ENCODE data around the gene EFCAB10.

EFCAB10 gene

DNA sequence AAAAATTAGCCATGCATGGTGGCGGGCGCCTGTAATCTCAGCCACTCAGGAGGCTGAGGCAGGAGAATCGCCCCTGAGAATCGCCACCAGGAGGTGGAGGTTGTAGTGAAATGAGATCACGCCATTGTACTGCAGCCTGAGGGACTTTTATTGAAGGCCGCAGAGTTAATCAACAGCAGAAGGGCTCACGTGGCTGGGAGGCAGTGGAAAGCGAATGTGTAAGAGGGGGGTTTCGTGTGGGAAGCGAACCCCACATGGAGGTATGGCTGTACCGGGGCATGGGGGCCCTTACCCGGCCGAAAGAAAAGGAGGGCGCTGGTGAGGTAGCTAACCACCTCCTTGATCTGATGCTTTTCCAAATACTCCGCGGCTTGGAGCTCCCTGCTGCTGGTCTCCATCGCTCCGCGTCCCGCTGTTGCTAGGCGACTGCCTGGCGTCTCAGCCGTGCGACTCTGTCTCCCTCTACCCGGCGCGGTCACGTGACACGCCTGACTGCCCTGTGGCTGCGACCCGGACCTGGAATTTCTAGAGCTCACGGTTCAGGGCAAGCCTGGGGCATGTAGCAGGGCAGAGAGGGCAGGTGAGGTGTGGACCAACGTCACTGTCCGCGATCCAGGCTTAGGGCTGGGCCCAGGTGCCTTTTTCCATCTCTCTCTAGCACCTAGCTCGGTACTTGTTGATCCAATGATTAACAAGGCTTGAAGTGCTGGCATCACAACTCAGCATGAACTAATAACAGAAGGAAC, at the start of gene EFCAB10:
TSS of gene EFCAB10 (minus strand) at position 428 of the 746 bp plus-strand sequence. CDS start at position 398, 30 bp downstream.
- Mint-ChIP-seq H3K4me3 (peak within 1 kb of the TSS; percentile 72), H3K36me3 (no peaks in the 10 kb centered on the region), H3K27ac (no peak within 1 kb of the TSS), H3K9me3 (no peaks in the 10 kb centered on the region), H3K4me1 (peaks cover 7% of the 10 kb centered on the region), H3K27me3 (peaks cover 9% of the 10 kb centered on the region)

DNA sequence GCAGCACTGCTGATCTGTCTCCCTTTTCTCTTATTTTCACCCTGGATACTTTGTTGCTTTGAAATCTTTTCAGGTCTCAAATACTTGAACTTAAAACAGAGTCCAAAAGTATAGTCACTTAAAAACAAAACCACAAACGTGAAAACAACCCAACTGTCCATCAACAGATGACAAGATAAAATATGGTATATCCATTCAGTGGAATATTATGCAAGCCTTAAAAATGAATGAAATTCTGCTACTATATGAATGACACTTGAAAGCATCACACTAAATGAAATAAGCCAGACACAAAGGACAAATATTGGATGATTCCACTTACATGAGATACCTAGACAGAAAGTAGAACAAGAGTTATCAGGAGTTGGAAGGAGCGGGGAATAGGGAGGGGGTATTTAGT, 44.7 kb upstream of the EFCAB10 start:
- Mint-ChIP-seq H3K36me3 (peaks cover 25% of the 10 kb centered on the region), H3K9me3 (peaks cover 6% of the 10 kb centered on the region), H3K4me1 (no peaks in the 10 kb centered on the region), H3K27ac (no peak overlapping the region), H3K27me3 (no peaks in the 10 kb centered on the region), H3K4me3 (no peak overlapping the region)

DNA sequence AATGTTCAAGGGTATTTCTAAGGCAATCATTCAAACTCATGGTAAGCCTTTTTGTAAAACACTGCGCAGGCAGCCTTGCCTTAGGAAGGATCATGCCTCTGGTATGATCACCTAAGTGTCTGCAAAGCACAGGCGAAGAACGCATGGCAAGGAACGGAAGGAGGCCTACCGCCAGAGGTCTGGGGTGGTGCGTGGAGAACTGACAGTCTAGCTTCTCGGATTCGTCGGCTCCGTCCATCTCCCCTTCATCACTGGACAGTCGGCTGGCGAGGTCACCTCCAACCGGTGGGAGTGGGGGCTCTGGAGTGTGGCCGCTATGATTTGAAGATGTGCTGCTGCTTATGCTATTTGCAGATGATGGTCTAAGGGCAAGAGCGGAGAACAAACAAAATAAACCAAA, 42.6 kb upstream of the EFCAB10 start:
- H3K9me3 Mint-ChIP-seq: peaks cover 6% of the 10 kb centered on the region
- H3K27me3 Mint-ChIP-seq: no peaks in the 10 kb centered on the region
- no peaks in the 10 kb centered on the region for H3K4me1 Mint-ChIP-seq
- no peak overlapping the region for H3K4me3 Mint-ChIP-seq
- peaks cover 21% of the 10 kb centered on the region for H3K36me3 Mint-ChIP-seq
- H3K27ac Mint-ChIP-seq: no peak overlapping the region

DNA sequence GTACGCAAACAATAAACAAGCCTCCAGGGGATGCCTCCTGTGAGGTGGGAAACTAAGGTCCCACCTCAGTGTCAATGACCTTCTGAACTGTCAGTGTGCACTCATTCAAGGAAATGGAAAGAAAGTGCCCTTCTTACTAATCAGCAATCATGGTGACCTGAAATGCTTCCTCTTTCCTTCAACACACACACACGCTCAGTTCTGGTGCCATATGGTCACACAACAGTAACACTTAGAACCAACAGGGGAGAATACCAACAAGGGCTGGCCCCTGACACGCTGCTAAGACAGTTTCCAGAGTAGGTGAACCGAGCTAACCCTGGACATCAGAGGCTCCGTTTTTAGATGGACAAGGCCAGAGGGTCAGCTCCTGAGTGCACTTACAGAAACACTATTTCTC, 42.1 kb upstream of the EFCAB10 start:
- Mint-ChIP-seq H3K4me1 (no peaks in the 10 kb centered on the region), H3K36me3 (peaks cover 22% of the 10 kb centered on the region), H3K9me3 (peaks cover 6% of the 10 kb centered on the region), H3K27ac (no peak overlapping the region), H3K4me3 (no peak overlapping the region), H3K27me3 (no peaks in the 10 kb centered on the region)

DNA sequence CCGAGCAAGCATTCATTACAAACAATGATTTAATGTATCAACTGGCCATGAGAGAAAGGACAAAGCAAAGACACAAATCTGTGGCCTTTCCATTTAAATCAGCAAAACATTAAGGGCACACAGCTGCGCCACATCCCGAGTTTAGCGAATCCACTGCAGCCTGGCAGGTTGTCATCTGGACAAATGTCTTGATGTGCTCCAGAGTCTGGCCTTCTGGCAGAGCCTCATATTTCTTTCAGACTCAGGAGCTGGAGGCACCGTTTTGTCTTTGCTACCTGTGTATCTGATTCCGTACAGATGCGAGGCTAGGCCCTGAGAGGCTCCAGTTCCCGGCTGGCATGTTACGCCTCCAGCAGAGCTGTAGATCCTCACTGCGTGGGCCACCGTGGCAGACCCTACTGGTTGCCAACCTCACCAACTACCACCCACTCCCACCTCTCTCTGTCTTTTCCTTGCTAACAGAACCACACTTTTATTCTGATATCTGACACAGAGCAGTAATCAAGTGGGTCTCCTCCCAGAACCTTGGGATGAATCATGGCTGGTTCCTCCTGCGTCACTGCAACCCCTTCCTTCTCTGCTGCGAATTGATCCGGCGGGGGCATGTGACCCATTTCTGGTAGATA, 40.9 kb upstream of the EFCAB10 start:
- Mint-ChIP-seq H3K27ac (no peak overlapping the region), H3K36me3 (peaks cover 22% of the 10 kb centered on the region)

GRCh38 chr7:105621617-105622016, 40.3 kb upstream of the EFCAB10 start:
- H3K36me3 Mint-ChIP-seq: peaks cover 19% of the 10 kb centered on the region
- H3K27ac Mint-ChIP-seq: no peak overlapping the region
- H3K9me3 Mint-ChIP-seq: peaks cover 3% of the 10 kb centered on the region
- no peaks in the 10 kb centered on the region for H3K27me3 Mint-ChIP-seq
- H3K4me3 Mint-ChIP-seq: no peak overlapping the region
- no peaks in the 10 kb centered on the region for H3K4me1 Mint-ChIP-seq

More for the DNA sequence above, 40.9 kb upstream of the EFCAB10 start:
- Mint-ChIP-seq H3K4me3 (no peak overlapping the region), H3K9me3 (peaks cover 6% of the 10 kb centered on the region), H3K27me3 (no peaks in the 10 kb centered on the region), H3K4me1 (no peaks in the 10 kb centered on the region)

GRCh38 chr7:105621176-105621575, 39.9 kb upstream of the EFCAB10 start:
- Mint-ChIP-seq H3K36me3 (peaks cover 16% of the 10 kb centered on the region), H3K27me3 (no peaks in the 10 kb centered on the region), H3K27ac (no peak overlapping the region), H3K4me1 (no peaks in the 10 kb centered on the region), H3K4me3 (no peak overlapping the region), H3K9me3 (no peaks in the 10 kb centered on the region)

GRCh38 chr7:105619590-105619989, 38.3 kb upstream of the EFCAB10 start:
- H3K4me1 Mint-ChIP-seq: no peaks in the 10 kb centered on the region
- H3K4me3 Mint-ChIP-seq: no peak overlapping the region
- H3K27me3 Mint-ChIP-seq: no peaks in the 10 kb centered on the region
- H3K36me3 Mint-ChIP-seq: peaks cover 10% of the 10 kb centered on the region
- no peak overlapping the region for H3K27ac Mint-ChIP-seq
- H3K9me3 Mint-ChIP-seq: no peaks in the 10 kb centered on the region

- H3K36me3 Mint-ChIP-seq: peaks cover 13% of the 10 kb centered on the region
- H3K9me3 Mint-ChIP-seq: no peaks in the 10 kb centered on the region
- no peak overlapping the region for H3K4me3 Mint-ChIP-seq
Observed at GRCh38 chr7:105618016-105618296, 36.7 kb upstream of the EFCAB10 start.

DNA sequence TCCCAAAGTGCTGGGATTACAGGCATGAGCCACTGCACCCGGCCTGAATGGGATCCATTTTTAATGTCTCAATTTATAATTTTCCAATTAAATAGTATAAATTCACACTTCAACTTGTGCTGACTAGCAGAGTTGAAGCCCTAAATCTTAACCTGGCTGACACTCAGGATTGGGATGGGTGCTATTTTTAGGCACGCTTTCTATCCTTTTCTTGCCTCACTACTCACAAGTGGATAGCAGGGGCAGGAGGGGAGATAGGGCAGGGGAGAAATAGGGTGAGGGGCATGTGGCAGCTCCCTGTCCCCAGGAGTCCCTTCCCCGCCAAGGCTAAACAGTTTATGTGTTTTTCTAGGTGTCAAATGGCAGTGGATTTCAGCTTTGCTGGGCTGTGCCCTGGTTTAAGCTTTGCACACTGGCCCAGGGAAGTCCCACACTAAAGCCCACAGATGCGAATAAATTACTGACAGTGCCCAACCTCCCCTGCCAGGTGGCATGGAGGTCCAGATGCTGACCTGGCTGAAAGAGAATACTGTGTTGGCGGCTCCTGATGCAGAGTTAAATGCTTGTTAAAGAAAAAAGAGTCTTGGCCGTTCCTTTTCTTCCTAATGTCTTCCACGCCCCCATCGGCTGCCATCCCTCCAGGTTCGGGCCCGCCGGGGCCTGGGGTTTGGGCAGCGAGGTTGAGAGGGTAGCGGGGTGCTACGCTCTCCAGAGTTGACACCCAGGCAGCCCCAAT, 36.2 kb upstream of the EFCAB10 start:
- H3K4me1 Mint-ChIP-seq: no peaks in the 10 kb centered on the region
- H3K36me3 Mint-ChIP-seq: peaks cover 13% of the 10 kb centered on the region
- no peaks in the 10 kb centered on the region for H3K9me3 Mint-ChIP-seq
- no peaks in the 10 kb centered on the region for H3K27me3 Mint-ChIP-seq
- H3K4me3 Mint-ChIP-seq: no peak overlapping the region
- no peak overlapping the region for H3K27ac Mint-ChIP-seq

More at GRCh38 chr7:105618016-105618296, 36.7 kb upstream of the EFCAB10 start:
- Mint-ChIP-seq H3K27ac (no peak overlapping the region), H3K4me1 (no peaks in the 10 kb centered on the region), H3K27me3 (no peaks in the 10 kb centered on the region)

DNA sequence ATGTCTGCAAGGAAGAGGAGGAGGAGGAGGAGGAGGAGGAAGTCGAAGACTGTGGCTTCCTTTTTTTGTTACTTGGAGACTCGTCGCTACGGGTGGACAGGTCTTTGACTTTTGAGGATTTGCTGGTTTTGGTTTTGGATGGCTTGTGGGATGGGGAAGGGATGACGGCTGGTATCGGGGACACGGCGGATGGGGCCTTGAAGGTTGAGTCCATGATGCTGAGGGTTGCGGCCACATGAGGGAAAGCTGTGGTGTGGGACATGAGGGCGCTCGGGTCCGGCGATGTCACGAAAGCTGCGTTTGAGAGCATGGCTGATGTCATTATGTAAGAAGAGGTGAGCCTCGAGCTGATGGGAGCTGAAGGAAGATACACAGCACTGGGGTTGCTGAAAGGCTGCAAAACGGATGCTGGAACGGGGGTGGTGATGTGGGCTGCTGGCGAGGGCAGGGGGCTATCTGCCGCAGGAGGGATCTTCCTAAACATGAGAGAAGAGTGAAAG, 33.1 kb upstream of the EFCAB10 start:
- Mint-ChIP-seq H3K27ac (no peak overlapping the region), H3K4me3 (no peak overlapping the region), H3K36me3 (peaks cover 9% of the 10 kb centered on the region), H3K4me1 (no peaks in the 10 kb centered on the region), H3K9me3 (no peaks in the 10 kb centered on the region), H3K27me3 (no peaks in the 10 kb centered on the region)

- Mint-ChIP-seq H3K36me3 (peaks cover 9% of the 10 kb centered on the region), H3K27me3 (no peaks in the 10 kb centered on the region), H3K4me1 (no peaks in the 10 kb centered on the region), H3K27ac (no peak overlapping the region), H3K9me3 (no peaks in the 10 kb centered on the region), H3K4me3 (no peak overlapping the region)
Observed at GRCh38 chr7:105613611-105614330, 32.5 kb upstream of the EFCAB10 start.

- Mint-ChIP-seq H3K4me1 (no peaks in the 10 kb centered on the region), H3K27me3 (no peaks in the 10 kb centered on the region), H3K27ac (no peak overlapping the region), H3K4me3 (no peak overlapping the region), H3K36me3 (peaks cover 7% of the 10 kb centered on the region), H3K9me3 (no peaks in the 10 kb centered on the region)
Observed at GRCh38 chr7:105612806-105613205, 31.5 kb upstream of the EFCAB10 start.

DNA sequence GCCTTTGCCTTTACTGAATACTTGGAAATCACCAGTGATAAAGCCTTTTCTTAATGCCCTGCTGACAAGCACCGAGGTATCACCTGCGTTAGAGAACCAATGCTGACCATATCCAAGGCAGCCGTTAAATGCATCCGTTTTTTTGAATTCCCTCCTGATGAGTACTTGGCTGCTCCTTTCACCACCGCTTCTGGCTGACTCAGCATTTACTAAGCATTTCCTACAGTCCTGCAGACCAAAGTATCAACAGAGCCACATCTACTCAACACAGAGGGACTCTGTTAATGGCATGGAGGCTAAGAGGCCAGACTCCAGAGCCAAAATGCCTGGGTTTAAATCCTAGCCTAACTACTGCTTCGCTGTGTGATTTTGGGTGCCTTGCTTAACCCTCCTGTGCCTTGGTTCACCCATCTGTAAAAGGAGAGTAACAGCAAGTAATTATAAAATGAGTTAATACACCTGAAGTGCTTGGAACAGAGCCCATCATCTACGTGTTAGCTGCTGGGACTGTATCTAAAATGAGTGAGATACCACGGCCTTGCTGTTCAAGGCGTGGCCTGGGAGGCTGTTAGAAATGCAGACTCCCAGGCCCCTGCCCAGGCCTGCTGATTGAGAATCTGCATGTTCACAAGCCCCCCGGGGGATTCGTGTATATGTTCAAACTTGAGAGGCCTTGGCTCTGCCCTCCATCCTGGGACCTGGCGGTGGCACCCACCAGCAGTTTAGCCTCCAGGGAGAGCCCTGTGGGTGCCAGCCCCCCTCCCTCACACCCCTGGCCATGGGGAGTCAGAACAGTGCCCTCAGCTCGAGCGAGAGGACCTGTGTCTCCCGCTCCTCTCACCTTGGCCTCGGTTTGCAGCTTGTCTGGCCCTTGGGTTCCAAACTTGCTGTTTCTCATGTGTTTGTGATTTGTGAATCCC, 30.8 kb upstream of the EFCAB10 start:
- Mint-ChIP-seq H3K4me3 (no peak overlapping the region), H3K36me3 (peaks cover 7% of the 10 kb centered on the region), H3K27me3 (no peaks in the 10 kb centered on the region), H3K27ac (no peak overlapping the region), H3K4me1 (no peaks in the 10 kb centered on the region), H3K9me3 (no peaks in the 10 kb centered on the region)
